HG03039 (cell line): Measurements from ENCODE around the gene ADAM33.

ENCODE experiments used
- ATAC-seq: cut with Tn5 transposase; IDR thresholded peaks from one replicate; pipeline ENCODE4 v1.9.1; 2021; ENCODE audit warnings: mild to moderate bottlenecking, moderate library complexity; ENCODE audit not compliant: unreplicated experiment

Gene ADAM33

DNA sequence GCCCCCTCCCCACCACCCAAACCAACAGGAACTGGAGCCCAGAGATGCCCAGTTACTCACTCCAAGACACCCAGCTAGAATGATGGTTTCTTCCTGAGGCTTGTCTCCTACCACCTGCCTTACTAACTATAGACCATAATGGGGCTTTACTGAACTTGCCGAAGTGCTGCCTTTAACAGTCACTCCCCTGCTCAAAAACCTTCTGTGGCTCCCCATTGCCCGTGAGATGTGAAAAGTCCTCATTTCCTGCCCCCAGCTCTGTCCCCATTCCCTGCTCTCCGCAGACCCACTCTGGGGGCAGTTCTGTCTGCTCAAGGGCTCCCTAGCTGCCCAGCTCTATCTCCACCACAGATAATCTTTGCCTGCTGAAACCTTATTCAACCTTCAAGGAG is 25.7 kb upstream of the ADAM33 start:
- ATAC-seq = no peak

DNA sequence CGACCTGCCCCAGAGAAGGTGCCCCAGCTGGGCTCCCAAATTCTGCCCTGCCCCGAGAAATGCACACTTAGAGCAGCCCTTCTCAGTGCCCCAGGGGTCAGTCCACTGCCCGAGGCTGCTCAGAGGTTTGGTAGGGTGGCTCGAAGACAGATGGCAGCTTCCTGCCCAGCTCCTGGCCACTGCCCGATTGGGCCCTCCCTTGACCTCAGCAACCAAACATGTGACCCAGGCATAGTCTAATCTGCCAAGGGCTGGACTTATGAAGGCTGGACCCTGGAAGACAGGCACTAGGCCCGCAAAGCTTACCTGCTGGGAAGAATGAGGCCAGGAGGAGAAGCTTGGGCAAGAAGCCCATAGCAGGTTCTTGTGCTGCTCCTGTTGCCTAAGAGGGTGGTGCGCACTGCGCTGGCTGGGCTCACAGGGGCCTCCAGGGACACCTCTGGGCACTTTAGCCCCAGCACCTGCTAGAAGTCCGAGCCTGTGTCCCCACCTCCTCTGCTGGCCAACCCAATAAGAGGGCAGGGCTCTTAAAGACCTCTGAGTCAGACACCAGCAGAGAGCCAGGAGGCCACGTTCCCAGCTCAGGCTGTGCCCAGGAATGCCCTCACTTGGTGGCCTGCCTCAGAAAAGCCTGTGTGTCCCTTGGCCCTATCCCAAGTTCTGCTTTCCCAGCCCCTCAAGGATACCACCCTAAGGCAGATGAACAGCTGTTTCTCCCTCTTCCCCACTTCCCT is 25.1 kb upstream of the ADAM33 start:
- ATAC-seq = no peak

DNA sequence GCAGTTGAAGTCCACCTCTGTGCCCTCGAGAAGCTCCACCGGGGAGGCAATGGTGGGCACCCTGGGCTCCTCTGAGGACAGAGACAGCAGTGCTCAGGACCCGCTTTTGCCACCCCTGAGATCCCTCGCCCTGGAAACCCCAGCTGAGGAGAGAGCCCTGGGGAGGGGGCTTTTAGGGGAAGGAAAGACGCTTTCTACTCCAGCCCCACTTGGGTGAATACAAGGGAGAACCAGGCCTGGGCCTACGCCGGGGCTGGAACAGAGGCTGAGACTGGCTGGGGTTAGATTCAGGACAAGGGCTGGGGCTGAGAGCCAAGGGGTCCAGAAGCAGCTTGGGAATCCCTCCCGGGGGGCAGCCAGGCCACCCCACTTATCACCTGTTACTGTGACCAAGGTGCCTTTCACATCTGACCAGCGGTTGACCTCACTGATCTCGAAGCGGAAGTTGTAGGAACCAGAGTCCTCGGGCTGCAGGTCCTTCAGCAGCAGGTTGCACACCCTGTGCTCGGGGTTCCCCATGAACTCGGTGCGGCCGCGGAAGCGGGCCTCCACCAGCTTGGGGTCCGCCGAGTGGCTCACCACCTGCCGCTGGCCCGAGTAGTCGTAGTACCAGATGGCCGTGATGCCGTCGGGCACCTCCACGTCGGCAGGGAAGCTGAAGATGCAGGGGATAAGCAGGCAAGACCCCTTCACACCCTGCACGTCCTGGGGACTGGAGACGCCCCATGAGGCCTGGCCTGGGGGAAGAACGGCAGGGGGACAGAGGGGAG is 24.3 kb upstream of the ADAM33 start:
- ATAC-seq = no peak

DNA sequence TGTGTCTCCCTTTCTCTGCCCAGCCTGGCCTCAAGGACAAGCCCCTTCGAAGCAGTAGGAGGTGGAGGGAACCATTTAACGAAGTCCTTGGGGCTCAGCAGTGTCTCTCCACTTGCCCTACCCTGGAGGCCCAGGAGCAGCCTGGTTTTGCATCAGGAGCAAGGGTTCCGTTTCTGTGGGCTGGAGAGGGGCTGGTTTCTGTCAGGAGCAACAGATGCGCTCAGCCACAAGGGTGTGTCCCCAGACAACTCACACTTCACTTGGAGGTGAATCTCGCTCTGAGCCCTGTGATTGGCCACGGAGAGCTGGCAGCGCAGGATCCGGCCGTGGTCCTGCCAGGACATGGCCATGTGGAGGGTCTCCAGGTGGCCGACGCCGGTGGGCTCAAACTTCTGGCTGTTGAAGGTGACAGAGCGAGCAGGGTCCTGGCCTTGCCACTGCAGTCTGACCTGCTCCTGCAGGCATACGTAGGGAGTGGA is 23.7 kb upstream of the ADAM33 start:
- no peak for ATAC-seq

DNA sequence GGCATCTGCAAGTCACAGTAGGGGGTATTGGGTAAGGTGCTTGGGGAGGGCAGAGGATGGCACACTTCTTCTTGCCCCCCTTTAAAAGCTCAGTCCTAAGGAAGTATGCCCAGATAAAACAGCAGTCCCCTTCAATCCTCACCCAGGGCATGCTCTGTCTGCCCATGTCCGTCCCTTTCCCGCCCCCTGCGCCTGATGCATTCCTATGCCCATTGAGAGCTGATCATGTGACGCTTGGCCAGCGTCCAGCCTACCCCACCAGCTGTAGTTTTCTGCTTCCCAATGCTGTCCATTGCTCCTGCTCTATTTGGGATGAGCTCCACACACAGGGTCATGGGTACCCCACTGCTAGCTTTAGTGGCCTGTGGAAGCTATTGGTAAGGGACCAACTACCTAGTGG is 22.3 kb upstream of the ADAM33 start:
- no peak for ATAC-seq

DNA sequence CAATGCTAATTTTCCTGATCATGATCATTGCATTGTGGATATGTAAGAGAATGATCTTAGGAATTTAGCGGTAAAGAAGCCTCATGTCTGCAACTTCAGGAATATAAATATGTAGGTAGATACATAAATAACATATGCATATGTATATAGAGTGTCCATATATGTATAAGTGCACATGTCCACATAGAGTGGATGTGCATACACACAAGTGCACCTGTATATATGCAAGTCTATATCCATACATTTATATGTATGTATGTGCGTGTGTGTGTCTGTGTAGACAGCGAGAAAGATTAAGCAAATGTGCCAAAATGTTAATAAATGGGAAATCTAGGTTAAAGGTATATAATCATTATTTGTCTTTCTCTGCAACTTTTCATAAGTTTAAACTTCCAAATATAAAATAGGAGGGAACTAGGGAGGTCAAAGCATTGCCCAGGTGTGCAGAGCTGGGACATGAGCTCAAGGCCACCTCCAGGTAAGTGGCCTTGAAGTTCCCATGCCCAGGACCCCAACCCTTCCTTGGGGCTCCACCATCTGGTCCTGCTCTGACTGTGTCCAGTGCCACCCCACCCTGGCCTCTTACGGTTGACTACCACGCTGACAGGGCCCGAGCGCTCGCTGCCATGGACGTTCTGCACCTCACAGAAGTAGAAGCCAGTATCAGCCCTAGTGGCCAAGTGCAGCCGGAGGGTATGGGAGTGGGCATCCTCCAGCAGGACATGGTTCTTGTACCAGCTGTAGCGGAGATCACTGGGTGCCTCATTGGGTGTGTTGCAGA is 21.0 kb upstream of the ADAM33 start:
- ATAC-seq = no peak

DNA sequence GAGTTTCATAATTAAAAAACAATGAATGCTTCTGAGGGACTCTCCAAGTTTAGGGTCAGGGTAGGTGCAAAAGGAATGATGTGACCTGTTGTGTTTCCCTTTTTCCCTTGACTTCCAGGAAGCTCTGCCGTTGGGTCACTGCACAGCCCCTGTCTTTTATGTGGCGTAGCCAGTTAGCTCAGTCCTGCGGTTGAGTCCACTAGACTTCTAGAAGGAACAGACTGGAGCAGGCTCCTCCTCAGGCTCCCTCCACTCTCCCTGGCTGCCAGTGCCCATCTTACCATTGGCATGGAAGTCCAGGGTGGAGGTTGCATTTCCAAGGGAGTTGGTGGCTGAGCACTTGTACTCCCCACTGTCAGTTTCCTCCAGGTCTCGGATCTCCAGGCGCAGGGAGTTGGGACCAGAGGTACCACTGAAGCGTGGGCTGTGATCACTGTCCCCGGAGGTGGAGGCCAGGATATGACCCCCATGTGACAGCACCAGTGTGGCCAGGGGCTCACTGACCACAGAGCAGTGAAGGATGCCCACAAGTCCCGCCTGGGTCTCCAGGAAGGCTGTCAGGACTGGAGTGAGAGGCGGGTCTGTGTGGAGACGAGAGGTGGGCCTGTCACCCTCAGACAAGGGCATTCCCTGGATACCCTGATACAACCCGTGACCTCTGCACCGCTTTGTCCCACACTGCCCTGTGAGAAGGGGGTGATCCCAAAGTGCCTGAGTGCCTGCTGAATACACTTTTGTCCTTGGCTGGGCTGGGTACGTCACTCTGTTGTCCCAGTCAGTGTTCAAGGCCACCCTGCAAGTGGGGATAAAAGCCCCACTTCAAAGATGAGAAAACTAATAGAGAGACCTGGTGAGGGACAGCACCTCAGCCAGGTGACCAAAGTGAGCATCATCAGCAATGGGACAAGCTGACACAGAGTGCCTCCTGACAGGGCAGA is 19.5 kb upstream of the ADAM33 start:
- no peak for ATAC-seq

DNA sequence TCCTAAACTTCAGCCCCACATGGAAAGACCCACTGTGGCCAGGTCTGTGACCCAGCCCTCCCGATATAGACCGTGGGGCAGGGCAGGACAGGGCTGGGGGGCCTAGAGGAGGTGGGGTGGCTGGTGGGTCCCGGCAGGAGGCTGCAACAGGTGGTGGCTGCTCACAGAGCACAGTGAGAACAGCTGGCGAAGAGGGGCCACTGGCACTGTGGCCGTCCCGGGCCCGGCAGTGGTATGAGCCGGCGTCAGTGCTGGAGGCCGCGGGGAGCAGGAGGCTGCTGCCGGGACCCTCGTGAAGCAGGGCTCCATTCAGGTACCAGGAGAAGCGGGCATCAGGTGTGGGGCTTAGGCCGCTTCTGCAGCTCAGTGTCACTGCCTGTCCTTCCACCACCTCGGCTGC is 17.2 kb upstream of the ADAM33 start:
- no peak for ATAC-seq

DNA sequence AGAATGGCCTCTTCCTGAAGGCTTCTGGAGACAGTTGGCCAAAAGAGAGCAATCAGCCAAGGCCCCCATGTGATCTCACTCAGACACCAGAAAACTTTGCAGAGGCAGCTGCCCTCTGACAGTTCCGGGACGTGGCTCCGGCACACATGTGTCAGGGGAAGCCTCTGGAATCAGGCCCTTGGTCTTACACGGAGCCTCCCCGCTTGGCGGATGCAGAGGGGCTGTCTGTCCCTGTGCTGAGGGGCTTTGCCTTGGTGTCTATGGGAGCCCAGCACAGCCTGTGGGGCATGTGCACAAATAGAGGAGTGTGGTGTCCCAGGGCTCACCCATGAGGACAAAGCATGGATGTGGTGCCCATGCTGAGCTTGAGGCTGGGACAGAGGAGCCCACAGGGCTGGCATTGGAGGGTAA is 16.8 kb upstream of the ADAM33 start:
- ATAC-seq = no peak

DNA sequence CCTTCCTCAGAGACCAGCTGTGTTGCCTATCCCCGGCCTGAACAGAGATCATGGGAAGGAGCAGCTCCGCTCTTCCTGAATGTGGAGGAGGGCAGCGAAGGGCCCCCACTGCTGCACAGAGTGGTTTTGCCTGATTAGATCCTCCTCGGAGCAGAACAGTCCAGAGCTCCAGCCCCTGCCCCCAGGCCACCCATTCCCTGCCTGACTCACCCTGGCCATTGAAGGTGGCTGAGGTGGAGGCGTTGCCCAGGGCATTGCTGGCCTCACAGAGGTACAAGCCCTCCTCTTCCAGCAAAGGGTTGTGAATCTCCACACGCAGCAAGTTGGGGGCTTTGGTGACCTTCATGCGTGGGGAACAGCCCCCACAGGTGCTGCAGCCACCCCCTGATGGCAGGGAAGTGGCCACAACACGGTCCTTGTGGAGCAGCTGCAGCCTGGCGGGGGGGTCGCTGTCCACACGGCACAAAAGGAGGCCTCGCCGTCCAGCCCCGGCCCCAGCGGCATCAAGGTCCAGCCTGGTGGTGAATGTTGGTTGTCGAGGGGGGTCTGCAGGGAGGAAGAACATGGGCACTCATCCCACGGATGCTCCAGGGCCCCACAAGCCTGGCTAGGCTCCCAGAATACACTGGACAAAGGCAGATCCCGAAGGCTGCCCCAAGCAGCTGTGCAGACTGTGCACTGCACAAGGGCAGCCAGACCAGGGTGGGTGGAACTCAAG is 15.9 kb upstream of the ADAM33 start:
- ATAC-seq = no peak

DNA sequence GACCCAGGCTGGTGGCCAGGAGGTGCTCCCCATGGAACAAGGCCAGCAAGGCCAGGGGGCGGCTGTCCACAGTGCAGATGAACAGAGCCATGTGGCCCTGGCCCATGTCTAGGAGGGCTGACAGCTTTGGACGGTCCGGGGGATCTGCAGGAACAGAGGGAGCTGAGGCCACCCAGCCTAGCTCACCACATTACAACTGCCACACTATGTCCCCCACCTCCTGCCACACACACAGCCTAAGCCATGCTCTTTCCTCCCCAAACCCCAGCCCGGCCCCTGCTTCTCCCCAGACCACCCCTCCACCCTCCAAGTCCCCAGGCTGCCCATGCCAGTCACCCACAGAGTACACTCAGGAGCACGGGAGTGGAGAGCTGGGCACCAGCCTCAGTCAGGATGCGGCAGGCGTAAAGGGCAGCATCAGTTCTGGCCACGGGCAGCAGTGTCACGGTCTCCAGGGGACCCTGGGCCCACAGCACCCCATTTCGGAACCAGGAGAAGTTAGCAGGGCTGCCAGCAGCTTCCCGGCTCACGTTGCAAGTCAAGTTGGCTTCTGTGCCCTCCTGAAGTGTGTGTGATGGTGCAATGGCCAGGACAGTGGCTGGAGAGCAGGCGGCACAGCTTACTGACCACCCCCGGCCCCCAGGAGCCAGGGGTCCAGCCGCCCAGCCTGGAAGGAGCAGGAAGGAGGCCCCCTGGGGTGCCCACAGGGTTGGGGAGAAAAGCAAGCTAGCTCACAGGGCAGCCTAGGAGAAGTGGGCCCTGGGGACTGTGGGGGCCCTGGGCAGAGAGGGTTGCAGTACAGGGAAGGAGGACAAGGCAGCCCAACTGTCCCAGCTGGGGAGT is 15.2 kb upstream of the ADAM33 start:
- ATAC-seq = no peak

DNA sequence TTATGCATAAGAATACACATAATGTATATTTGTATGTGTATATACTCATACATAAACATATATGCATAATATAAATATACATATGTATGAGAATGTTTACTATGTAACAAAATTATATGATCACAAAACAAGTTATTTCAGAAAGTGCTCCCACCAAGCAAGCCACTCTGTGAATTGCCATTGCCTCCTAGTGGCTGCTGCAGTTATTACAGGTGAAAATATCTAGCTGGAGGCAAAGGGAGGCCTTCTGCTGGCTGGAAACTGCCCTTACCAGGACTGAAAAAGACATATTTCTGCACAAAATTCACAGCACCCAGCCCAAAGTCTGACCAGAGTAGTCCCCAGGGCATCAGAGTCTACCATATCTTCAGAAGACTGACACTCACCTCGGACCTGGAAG is 14.4 kb upstream of the ADAM33 start:
- ATAC-seq = no peak

DNA sequence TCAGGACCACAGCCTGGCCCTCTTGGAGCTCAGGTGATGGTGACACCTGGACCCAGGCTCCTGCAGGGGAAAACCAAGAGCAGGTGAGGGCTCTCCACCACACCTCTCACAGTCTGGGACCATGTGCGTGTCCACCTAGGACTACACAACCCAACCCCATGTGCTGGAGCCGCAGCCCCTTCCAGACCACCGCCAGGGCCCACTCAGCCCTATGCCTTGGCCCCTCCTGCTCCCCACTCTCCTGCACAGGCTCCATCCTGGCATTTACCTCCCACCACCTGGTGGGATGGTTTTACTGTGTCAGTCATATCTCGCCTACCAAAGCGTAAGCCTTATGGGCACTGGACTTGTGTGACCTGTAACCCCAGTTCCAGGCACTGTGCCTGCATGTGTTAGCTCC is 13.1 kb upstream of the ADAM33 start:
- ATAC-seq = no peak

DNA sequence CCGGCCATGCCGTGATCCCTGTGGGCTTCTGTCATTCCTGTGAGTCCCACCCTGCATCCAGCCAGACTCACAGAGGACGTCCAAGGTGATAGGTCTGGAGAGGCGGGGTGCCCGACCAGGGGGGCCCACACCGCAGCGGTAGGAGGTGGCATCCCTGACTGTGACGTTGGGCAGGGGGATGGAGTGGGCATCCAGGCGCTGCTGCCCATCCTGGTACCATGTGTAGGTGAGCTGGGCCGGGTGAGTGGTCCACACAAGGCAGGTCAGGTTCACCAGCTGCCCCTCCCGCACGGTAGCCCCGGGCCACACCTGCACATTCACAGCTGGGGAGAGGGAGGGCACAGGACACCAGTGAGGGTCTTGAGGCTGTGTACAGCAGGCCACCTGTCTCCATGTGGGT is 11.6 kb upstream of the ADAM33 start:
- no peak for ATAC-seq

DNA sequence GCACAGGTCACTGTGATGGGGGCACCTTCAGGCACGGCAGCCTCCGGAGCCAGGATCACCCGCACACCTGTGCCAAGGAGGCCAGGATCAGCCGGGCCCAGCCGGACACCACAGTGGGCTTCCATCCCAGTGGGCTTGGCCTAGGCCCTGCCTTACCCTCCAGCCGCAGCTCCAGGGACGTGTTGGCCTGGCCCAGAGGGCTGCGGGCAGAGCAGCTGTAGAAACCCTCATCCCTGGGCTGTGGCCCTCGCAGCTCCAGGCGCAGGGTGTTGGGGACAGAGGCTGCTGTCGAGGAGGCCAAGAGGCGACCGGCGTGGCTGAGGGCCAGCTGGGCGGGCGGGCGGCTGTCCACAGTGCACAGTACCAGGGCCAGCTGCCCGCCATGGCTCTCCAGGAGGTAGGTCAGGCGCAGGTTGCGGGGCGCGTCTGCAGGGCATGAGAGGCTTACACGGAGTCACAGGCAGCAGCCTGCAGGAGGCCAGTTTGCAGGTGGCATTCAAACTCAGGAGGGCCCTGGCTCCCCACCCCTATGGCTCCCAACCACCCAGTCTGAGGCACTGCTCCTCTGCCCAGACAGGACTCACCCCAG is 11.0 kb upstream of the ADAM33 start:
- no peak for ATAC-seq

DNA sequence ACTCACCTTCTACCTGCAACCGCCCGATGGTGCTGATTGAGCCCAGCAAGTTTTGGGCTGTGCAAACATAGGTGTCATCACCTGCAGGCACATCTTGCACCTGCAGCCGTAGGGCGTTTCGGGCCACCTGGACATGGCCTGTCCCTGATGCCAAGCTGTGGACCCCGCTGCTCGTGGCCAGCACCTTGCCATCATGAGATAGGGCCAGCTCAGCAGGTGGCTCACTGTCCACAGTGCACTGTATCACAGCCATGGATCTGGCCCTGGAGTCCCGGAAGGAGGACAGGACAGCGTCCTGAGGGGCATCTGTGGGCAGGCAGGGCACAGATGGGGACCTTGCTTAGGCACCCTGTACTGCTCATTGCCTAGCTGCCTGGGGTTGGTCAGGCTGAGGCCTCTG is 10.1 kb upstream of the ADAM33 start:
- ATAC-seq = no peak

DNA sequence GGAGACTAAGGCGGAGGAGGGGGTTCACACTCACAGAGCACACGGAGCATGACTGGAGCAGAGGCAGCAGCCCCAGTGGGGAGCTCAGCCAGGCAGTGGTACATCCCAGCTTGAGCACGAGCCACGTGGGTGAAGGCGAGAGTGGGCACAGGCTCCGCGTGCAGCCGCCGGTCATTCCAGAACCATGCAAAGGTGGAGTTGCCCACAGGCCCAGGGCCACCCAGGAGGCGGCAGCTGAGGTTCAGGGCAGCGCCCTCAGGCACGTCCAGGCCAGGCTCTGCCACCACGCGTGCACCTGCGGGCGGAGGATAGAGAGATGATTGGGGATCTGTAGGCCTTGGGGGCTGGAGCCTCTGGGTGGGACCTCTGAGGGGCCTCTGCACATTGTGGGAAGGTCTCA is 9.5 kb upstream of the ADAM33 start:
- ATAC-seq = no peak

DNA sequence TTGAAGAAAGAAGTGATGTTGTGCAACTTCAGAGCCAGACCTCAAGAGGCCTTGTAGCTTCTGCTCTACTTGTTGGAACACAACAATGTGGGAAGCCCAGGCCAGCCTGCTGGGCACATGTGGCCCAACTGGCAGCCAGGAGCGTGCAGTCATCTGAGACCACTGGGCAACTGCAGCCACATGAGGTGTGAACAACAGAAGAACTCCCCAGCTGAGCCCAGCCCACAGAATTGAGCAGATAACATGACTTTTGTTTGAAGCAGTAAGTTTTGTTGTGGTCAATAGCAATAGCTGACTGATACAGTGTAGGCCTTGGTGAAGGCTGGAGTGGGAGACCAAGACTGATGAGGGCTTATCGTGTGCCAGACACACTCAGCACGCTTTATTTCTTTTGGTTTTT is 8.6 kb upstream of the ADAM33 start:
- no peak for ATAC-seq

DNA sequence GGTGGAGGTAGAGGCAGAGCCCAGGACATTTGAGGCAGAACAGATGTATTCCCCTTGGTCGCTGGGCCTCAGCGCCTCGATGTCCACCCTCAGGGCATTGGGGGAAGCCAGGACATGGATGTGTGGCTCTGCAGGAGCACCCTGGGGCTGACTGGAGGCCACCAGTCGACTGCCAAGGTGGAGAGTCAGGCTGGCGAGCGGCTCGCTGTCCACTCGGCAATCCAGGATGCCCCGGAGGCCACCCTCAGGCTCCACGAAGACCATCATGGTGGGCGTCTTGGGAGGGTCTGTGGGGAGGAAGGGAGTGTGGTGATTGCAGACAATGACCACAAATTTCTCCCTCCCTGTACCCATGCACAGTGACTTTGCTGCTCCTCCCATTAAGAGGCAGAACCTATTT is 8.2 kb upstream of the ADAM33 start:
- ATAC-seq = no peak
